ENCODE data around the gene TNF.

The TNF gene

DNA sequence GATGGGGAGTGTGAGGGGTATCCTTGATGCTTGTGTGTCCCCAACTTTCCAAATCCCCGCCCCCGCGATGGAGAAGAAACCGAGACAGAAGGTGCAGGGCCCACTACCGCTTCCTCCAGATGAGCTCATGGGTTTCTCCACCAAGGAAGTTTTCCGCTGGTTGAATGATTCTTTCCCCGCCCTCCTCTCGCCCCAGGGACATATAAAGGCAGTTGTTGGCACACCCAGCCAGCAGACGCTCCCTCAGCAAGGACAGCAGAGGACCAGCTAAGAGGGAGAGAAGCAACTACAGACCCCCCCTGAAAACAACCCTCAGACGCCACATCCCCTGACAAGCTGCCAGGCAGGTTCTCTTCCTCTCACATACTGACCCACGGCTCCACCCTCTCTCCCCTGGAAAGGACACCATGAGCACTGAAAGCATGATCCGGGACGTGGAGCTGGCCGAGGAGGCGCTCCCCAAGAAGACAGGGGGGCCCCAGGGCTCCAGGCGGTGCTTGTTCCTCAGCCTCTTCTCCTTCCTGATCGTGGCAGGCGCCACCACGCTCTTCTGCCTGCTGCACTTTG, at the start of gene TNF:
TSS of gene TNF (plus strand) at position 231 of the 567 bp plus-strand sequence. CDS start at position 408, 177 bp downstream.
- DNase-seq: peak; percentile 77

DNA sequence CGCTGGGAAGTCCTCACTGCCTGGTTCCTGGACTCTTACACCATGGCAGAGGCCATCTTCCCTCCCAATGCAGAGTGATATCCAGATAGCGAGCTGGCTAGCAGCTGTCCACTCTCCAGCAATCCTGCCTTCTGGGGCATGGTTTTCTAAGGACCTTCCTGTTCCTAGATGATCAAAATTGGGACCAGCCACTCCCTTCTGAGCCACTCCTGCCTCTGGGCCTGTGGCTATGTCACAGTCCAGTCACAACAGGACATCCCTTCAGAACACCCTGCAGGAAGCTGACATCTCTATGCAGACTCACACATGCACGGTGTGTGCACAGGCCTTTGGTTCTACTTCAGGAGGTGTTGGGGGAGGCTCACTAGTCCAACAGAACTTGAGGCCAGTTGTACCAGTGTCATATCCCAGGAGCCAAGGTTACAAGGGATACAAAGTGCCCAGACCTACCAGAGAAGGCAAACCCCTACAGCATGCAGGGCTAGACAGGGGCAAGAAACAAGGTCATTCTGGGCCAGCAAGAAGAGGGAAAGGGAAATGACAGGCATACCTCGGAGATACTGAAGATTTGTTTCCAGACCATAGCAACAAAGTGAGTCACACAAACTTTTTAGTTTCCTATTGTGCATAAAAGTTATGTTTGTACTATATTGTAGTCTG, 49.3 kb upstream of the TNF start:
- DNase-seq: no peak

DNA sequence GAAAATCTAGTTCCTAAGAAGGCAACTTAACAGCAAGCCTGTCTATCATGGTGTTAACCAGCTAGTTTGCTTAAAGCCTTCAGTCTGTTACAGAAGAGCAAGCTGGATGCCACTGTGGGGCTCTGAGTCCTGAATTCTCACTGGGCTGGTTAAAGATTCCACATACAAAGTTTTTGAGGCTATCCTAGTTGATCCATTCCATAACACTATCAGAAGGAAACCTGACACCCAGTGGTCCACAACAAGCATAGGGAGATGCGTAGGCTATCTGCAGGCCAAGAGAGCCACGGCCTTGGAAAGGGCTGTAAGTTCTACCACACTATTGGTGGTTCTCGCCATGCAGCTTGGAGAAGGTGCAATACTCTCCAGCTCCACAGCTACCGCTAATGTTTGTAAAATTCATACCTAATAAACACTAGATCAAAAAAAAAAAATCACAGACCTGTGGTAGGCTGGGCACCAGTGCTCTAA, 47.0 kb upstream of the TNF start:
- DNase-seq: no peak

GRCh38 chr6:31528821-31529328, 46.5 kb upstream of the TNF start, which contains the start of gene MCCD1:
TSS of gene MCCD1 (plus strand) at chr6:31528962. CDS start at chr6:31529015, 53 bp downstream.
- no peak for DNase-seq

- DNase-seq: no peak
Measured at GRCh38 chr6:31529329-31530150, 45.8 kb upstream of the TNF start.

GRCh38 chr6:31530659-31531058, 44.7 kb upstream of the TNF start:
- no peak for DNase-seq

GRCh38 chr6:31531162-31531561, 44.2 kb upstream of the TNF start:
- DNase-seq: no peak

- no peak for DNase-seq
Measured at GRCh38 chr6:31531771-31532643, 43.4 kb upstream of the TNF start.

- no peak for DNase-seq
Measured at GRCh38 chr6:31532644-31533454, 42.5 kb upstream of the TNF start.

GRCh38 chr6:31533455-31533841, 41.9 kb upstream of the TNF start:
- no peak for DNase-seq

DNA sequence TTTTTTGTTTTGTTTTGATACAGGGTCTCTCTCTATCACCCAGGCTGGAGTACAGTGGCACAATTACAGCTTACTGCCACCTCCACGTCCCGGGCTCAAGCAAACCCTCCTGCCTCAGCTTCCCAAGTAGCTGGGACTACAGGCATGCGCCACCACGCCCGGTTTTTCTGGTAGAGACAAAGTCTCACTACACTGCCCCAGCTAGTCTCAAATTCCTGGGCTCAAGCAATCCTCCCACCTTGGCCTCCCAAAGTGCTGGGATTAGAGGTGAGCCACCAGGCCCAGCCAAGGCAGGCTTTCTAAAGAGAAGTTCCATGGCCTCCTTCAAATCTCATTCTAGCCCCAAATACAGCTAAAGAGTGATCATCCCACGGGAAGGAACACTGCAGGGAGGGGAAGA, 41.4 kb upstream of the TNF start:
- no peak for DNase-seq

DNA sequence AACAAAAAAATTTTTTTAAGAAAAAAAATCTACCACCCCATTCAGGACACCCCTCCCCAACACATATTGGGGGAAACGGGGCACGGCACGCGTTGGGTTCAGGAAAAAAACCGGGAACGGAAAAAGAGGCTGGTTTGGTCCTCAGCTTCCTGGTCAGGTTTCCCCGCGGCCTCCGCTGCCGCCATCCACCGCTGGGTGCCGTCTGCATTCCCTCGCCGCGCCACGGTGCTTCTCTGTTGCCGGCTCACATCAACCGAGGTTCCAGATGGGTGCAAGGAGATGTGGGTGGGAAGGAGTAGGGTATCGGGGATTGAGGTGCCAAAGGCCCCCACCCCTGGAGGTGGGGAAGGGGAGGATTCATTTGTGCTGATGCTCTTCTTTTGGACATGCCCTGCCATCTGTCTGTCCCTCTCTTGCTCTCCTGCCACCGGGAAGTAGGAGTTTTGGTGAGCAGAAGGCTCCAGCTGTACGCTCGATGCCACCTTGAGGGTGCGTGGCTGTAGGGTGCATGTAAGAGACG, 40.8 kb upstream of the TNF start:
- DNase-seq: no peak

- no peak for DNase-seq
Measured at GRCh38 chr6:31535538-31536324, 39.6 kb upstream of the TNF start.

DNA sequence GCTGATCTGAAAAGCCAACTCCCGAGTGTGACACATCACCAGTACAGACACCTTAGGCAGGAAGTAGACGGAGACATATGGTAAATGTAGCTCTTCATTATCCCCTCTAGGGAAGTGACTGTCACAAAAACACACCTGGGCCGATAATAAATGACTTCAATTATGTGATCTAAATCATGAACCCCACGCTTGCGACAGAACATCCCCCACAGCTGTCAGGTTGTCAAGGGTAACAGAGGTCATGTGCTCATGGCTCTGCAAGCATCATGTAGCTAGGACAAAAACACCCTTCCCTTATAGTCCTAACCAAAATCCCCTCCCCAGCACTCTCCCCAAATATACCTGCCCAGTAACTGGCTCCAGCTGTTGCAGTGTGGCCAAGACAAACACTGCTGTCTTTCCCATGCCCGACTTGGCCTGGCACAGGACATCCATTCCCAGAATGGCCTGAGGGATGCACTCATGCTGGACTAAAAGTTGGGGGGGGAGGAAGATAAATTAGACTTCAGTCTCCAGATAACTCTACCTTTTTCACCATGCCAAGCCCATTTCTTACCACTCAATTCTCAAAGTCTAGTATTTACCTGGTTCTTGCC, 36.5 kb upstream of the TNF start:
- no peak for DNase-seq

- DNase-seq: no peak
Measured at GRCh38 chr6:31540640-31541039, 34.7 kb upstream of the TNF start.

- peak; percentile 57 for DNase-seq
Measured at GRCh38 chr6:31541059-31541657, 34.2 kb upstream of the TNF start.

GRCh38 chr6:31541658-31542521, 33.5 kb upstream of the TNF start, which contains the start of gene DDX39B:
TSS of gene DDX39B (minus strand) at chr6:31542003. CDS start at chr6:31540532, 1,471 bp downstream.
- peak; percentile 92 for DNase-seq

- DNase-seq: no peak
Measured at GRCh38 chr6:31543639-31544038, 31.7 kb upstream of the TNF start.

DNA sequence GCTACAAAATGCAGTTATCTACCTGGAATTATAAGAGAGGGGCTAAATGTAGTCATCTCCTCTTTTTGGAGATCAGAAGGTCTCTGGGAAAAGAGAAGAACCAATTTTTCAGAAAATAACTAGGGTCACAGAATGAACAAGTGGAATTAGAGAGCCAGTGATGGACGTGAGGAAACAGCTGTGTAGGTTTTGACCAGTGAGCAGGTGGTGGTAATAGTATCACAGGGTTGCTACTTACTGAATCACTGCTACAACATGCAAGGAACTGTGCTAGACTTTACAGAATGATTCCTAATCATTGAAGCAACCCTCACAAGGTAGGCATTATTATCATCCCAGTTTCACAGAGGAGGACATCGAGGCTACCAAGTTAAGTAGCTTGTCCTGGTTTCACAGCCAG, 30.7 kb upstream of the TNF start:
- no peak for DNase-seq
